Heart left ventricle (tissue), 16 donors: Measurements from ENCODE around the gene CAMTA1. TPM values are rescaled to one million over a fixed set of nuclear protein-coding genes. Genes with fewer than 3 reads are reported as not detected.

ENCODE experiments used
- ATAC-seq, 4 donors: fragments of 200-7000 bp; cut with Tn5 transposase; one replicate each; pipeline ENCODE4 v1.9.1; 2020 to 2022; ENCODE audit warnings: moderate library complexity in 4 of 4, mild to moderate bottlenecking in 3 of 4, moderate number of reproducible peaks in 1 of 4
- DNase-seq, 5 donors: peaks; one replicate each; pipeline ENCODE4 v3.0.0-alpha.2; 2020
- H3K27ac ChIP-seq, 12 donors: fragments of 200-600 bp; sonication (generic) in 4 of 12; one replicate each; pipeline versions ENCODE4 v1.5.0 to v1.8.0; 2016 to 2022; ENCODE audit warnings: mild to moderate bottlenecking in 2 of 12
- H3K27me3 ChIP-seq, 9 donors: fragments of 200-600 bp; sonication (generic) in 2 of 9; one replicate each; pipeline versions ENCODE4 v1.5.1 to v1.8.0; 2016 to 2022; ENCODE audit warnings: mild to moderate bottlenecking in 3 of 9
- H3K36me3 ChIP-seq, 9 donors: fragments of 200-600 bp; sonication (generic) in 2 of 9; one replicate each; pipeline versions ENCODE4 v1.5.0 to v1.8.0; 2018 to 2022; ENCODE audit warnings: mild to moderate bottlenecking in 2 of 9
- H3K4me1 ChIP-seq, 12 donors: fragments of 200-600 bp; sonication (generic) in 4 of 12; one replicate each; pipeline versions ENCODE4 v1.5.0 to v1.8.0; 2016 to 2022; ENCODE audit warnings: mild to moderate bottlenecking in 3 of 12
- H3K4me3 ChIP-seq, 12 donors: fragments of 200-600 bp; sonication (generic) in 4 of 12; one replicate each; pipeline versions ENCODE4 v1.5.0 to v1.8.0; 2017 to 2022; ENCODE audit warnings: mild to moderate bottlenecking in 9 of 12, moderate library complexity in 4 of 12
- H3K9me3 ChIP-seq, 12 donors: fragments of 200-600 bp; sonication (generic) in 4 of 12; one replicate each; pipeline versions ENCODE4 v1.5.0 to v1.8.0; 2016 to 2022; ENCODE audit warnings: mild to moderate bottlenecking in 1 of 12
- POLR2A ChIP-seq, 2 donors: fragments of 450-650 bp; IDR thresholded peaks; one replicate each; pipeline ENCODE4 v1.6.1; 2017; ENCODE audit warnings: antibody characterized with exemption in 2 of 2, mild to moderate bottlenecking in 2 of 2, moderate library complexity in 2 of 2
- WGBS, 4 donors: extraction: QIAGEN DNeasy Blood & Tissue Kit in 2 of 4; methylation state at CpG; one replicate each; pipeline versions ENCODE4 v1.1.5 to v1.1.7; 2013 to 2018; 5-methylcytosine and 5-hydroxymethylcytosine counted together
- intact Hi-C, 10 donors: fragments of 100-400 bp; cut with DNase I; formaldehyde crosslinking; loops; one replicate each; pipeline versions ENCODE4 v1.11.1 to v1.14.2; 2022
- polyA plus RNA-seq, 2 donors: library from polyadenylated mRNA; stranded (reverse); fragments of 200-250 nt; gene quantifications; one replicate each; pipeline ENCODE4 v1.2.3, GENCODE V29; 2013
- total RNA-seq, 9 donors: library from RNA; depleted of rRNA in 2 of 9; stranded (reverse); fragments of >200 nt in 2 of 9; fragmentation: NEBNext Ultra II Directional in 3 of 9; extraction: Animal tissue kit (Norgen Biotek cat#: 25700) in 3 of 9; gene quantifications; one replicate each; pipeline versions ENCODE4 v1.1.0 to v1.2.4, GENCODE V29; 2016 to 2023
- TF ChIP-seq, protein P1 (sequence below), 12 donors: fragments of 200-600 bp; sonication (generic) in 4 of 12; IDR thresholded peaks; one replicate each; pipeline versions ENCODE4 v1.5.0 to v1.8.0; 2018 to 2022; ENCODE audit warnings: antibody characterized with exemption in 12 of 12, mild to moderate bottlenecking in 5 of 12
- donor health status: ischemic (EF 13 %, LVEDD 7.1; RV severe dilation, severe dysfunction).
- donor health status: healthy with polysubstance abuse.
- donor health status: DM: no; HTN: yes; CAD: no.
- donor health status: DM: no; HTN: no; CAD: no.
- donor health status: ischemic (EF 25% LVEDD 6.9; RV normal size, moderate dysfunction).
- donor health status: ischemic (EF 25% LVEDD 5.7; RV mildly dilated, moderate dysfunction).
- donor health status: healthy.
- donor health status: DM: yes; HTN: yes; CAD: no.
- donor health status: ischemic (EF 35%, LVEDD 5.7; RV mildly dilated, moderate dysfunction).
- donor health status: nonischemic (EF 11% LVEDD 7.7; RV severe dilation, severe dysfunction).
- donor health status: DM: yes; HTN: yes; CAD: no.
- donor health status: PGD.
- donor health status: ischemic (EF 29% LVEDD 5.4; RV normal size, mild dysfunction).
- donor health status: nonischemic (EF 23%, LVEDD 6.1; RV moderate dilation, normal function).

Gene CAMTA1
- total and polyA plus RNA-seq, 11 donors = 114 to 303 (median 137) TPM

DNA sequence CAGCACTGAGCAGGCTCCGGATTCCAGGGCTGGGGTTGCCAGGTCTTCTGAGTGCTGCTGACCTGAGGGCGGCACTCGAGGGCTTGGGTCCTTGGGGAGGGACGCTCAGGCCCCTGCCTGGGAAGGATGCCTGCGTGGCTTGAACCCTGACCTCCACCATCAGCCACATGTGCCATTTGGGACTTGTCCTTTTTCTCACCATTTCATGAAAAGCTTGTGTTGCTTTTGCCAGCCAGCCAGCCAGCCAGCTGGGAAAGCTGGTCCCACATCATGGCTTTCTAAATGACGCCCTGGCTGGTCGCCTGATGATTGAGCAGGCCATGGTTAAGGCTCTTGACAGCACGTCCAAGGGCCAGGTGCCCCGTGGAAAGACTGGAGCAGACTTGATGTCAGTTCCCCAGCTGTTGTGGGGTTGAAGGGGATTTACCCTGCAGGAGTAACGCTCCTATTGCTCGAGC, 168.7 kb downstream of the CAMTA1 start:
- ATAC-seq (no peak), DNase-seq (no peak)
- intact Hi-C loops = no loop called here
- Histone ChIP-seq H3K27me3 (no peaks in the 10 kb centered on the region), H3K4me3 (no peak overlapping the region), H3K9me3 (no peaks in the 10 kb centered on the region), H3K36me3 (no peaks in the 10 kb centered on the region), H3K4me1 (no peaks in the 10 kb centered on the region), H3K27ac (no peak overlapping the region)
- no peak for TF ChIP-seq POLR2A (IDR thresholded peaks at IDR 0.05)
- TF ChIP-seq, protein P1, sequence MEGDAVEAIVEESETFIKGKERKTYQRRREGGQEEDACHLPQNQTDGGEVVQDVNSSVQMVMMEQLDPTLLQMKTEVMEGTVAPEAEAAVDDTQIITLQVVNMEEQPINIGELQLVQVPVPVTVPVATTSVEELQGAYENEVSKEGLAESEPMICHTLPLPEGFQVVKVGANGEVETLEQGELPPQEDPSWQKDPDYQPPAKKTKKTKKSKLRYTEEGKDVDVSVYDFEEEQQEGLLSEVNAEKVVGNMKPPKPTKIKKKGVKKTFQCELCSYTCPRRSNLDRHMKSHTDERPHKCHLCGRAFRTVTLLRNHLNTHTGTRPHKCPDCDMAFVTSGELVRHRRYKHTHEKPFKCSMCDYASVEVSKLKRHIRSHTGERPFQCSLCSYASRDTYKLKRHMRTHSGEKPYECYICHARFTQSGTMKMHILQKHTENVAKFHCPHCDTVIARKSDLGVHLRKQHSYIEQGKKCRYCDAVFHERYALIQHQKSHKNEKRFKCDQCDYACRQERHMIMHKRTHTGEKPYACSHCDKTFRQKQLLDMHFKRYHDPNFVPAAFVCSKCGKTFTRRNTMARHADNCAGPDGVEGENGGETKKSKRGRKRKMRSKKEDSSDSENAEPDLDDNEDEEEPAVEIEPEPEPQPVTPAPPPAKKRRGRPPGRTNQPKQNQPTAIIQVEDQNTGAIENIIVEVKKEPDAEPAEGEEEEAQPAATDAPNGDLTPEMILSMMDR (IDR thresholded peaks at IDR 0.05) = no peak
- 77 to 84% (median 81%) methylated on average over 10 to 11 of the region's 11 CpGs for WGBS, 4 donors

DNA sequence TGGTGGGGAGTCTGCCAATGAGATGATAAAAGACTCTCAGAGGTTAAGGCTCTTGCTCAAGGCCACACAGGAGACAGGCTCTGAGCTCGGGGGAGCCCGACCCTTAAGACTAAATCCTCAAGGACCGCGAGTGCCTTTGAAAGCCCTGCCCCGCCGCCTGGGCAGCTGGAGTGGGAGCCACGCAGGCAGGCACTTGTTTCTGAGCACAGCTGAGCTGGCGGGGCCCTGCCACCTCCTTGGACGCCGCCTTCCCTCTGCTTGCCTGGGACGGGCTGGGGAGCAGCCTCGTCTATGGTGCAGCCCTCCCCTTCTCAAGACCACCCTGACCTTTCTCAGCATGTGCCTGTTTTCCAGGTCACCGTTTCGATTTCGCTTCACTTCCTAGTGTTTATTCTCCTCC, 169.3 kb downstream of the CAMTA1 start:
- TF ChIP-seq, protein P1 (IDR thresholded peaks at IDR 0.05) = no peak
- no peak for TF ChIP-seq POLR2A (IDR thresholded peaks at IDR 0.05)
- 79 to 83% (median 81%) methylated on average over 15 of the region's 15 CpGs for WGBS, 4 donors
- intact Hi-C loops = no loop called here
- Histone ChIP-seq H3K4me3 (no peak overlapping the region), H3K4me1 (no peaks in the 10 kb centered on the region), H3K27me3 (no peaks in the 10 kb centered on the region), H3K36me3 (no peaks in the 10 kb centered on the region), H3K9me3 (no peaks in the 10 kb centered on the region), H3K27ac (no peak overlapping the region)
- DNase-seq = no peak
- ATAC-seq = no peak

DNA sequence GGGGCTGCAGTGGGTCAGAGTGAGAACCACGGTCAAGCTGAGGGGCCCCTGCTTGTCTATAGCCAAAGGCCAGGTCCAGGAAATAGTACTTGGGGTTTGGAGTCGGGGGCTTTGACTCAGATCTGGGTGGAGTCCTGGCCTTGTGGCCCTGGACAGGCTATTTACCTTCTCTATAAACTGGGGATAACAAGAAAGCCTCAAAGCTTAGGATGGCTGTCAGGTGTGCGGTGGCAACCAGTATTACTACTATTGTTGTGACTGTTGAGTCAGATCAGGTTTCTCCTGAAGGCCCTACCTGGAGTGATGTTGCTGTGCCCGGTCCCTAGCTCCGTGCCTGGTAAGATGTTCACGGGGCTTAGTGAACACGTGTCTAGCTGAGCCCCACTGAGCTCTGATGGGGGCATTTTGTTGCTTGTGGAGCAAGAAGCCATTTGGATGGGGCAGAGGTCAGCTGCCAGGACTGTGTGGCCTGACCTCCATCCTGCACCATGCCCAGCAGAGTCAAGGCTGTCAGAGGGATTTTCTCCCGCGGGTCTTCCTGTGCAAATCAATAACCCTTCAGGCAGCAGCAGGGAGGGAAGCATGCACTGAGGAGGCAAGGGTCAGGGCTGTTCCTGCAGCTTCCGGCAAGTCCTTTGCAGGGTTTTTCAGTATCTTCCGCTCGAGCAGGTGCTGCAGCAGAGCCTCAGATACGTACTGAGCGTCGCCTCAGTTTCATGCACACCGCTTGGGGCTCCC, 170.3 kb downstream of the CAMTA1 start:
- no peak overlapping the region for H3K4me3 ChIP-seq
- intact Hi-C loops = no loop called here
- TF ChIP-seq, protein P1 (IDR thresholded peaks at IDR 0.05) = no peak
- TF ChIP-seq POLR2A (IDR thresholded peaks at IDR 0.05) = no peak

DNA sequence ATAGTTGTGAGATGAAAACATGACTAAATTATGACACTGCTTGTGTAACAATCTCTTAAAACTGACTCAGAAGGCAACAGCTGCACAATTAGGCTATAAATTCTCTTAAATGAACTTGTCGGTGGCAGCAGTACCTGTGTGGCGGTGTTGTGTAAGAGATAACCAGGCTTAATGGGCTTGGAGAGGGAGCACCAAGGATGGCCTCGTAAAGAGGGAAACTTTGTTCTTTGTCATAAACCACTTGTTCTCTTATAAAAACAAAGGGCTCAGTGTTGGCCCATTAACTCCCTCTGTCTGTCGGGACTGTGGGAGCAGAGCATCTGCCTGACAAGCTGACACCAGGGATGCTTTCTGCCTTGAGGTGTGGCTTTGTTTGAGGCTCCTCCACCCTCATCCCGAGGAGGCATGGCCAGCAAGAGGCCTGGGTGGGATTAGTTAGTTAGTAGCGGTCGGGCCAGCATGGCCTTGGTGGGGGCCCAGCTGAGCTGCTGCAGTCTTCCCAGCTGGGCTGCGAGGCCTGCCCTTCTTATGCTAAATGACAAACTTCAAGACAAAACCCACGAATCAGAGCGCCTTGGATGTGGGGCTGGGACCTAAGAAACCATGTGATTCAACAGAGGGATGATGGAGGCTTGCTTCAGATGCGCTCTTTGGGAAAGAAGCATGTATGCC, 171.4 kb downstream of the CAMTA1 start:
- Histone ChIP-seq H3K27ac (no peak overlapping the region), H3K4me3 (no peak overlapping the region), H3K36me3 (no peaks in the 10 kb centered on the region), H3K4me1 (peaks cover 0 to 14% (median 8%) of the 10 kb centered on the region in 12 donors), H3K9me3 (no peaks in the 10 kb centered on the region), H3K27me3 (peaks cover 0 to under 1% (median 0%) of the 10 kb centered on the region in 9 donors)
- WGBS, 4 donors = 87 to 88% (median 87%) methylated on average over 11 of the region's 11 CpGs
- DNase-seq (no peak), ATAC-seq (no peak)
- no peak for TF ChIP-seq POLR2A (IDR thresholded peaks at IDR 0.05)
- intact Hi-C loops = no loop called here

More for the DNA sequence above, 170.3 kb downstream of the CAMTA1 start:
- Histone ChIP-seq H3K36me3 (no peaks in the 10 kb centered on the region), H3K27ac (no peak overlapping the region), H3K27me3 (no peaks in the 10 kb centered on the region), H3K9me3 (no peaks in the 10 kb centered on the region), H3K4me1 (peaks cover 0 to 9% (median 3%) of the 10 kb centered on the region in 12 donors)
- WGBS, 4 donors = 76 to 88% (median 84%) methylated on average over 14 to 16 of the region's 16 CpGs
- ATAC-seq (no peak), DNase-seq (no peak)
